Activated naive CD4-positive, alpha-beta T cell treated with anti-CD3 and anti-CD28 coated beads, Interleukin-2, amount 50 U/mL, for 72 hours (primary cell): ENCODE measurements around the gene SHQ1. TPM values are rescaled to one million over a fixed set of nuclear protein-coding genes. Genes with fewer than 3 reads are reported as not detected.
"Not testable (repeated sequence)": the region's sequence is repeated elsewhere in the genome, so short reads cannot be mapped to it uniquely, and the experiment has no call there.

Experiments used
- ATAC-seq, 2 donors: fragments of 150-1000 bp; cut with Tn5 transposase; 2 replicates each; pipeline ENCODE4 v1.10.0; 2021; ENCODE audit warnings: mild to moderate bottlenecking in 2 of 2, moderate library complexity in 2 of 2
- DNase-seq, 2 donors: peaks; one replicate each; pipeline ENCODE4 v3.0.0; 2021 to 2022; ENCODE audit warnings: low spot score in 2 of 2
- H3K27ac Mint-ChIP-seq, 2 donors: one replicate each; pipeline ENCODE4 v1.8.0; 2022; ENCODE audit warnings: mild to moderate bottlenecking in 2 of 2, mixed read lengths in 2 of 2
- H3K36me3 Mint-ChIP-seq, 2 donors: one replicate each; pipeline ENCODE4 v1.8.0; 2022; ENCODE audit warnings: mixed read lengths in 2 of 2
- H3K9me3 Mint-ChIP-seq, 2 donors: one replicate each; pipeline ENCODE4 v1.8.0; 2022; ENCODE audit warnings: mixed read lengths in 2 of 2
- total RNA-seq, 2 donors: library from RNA; stranded (reverse); gene quantifications; one replicate each; pipeline ENCODE4 v1.2.3, GENCODE V29; 2022

Gene SHQ1
- total RNA-seq, 2 donors from 2014 or later, result 25.7 to 34.3 TPM

DNA sequence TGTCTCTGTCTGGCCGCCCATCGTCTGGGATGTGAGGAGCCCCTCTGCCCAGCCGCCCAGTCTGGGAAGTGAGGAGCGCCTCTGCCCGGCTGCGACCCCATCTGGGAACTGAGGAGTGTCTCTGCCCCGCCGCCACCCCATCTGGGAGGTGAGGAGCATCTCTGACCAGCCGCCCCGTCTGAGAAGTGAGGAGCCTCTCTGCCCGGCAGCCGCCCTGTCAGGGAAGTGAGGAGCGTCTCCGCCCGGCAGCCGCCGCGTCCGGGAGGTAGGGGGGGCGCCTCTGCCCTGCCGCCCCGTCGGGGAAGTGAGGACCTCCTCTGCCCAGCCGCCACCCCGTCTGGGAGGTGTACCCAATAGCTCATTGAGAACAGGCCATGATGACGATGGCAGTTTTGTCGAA is 60.0 kb downstream of the SHQ1 start:
- H3K27ac Mint-ChIP-seq, DNase-seq, ATAC-seq, H3K9me3 Mint-ChIP-seq: not testable (repeated sequence)
- peaks cover 16 to 23% of the 10 kb centered on the region in 2 donors for H3K36me3 Mint-ChIP-seq

DNA sequence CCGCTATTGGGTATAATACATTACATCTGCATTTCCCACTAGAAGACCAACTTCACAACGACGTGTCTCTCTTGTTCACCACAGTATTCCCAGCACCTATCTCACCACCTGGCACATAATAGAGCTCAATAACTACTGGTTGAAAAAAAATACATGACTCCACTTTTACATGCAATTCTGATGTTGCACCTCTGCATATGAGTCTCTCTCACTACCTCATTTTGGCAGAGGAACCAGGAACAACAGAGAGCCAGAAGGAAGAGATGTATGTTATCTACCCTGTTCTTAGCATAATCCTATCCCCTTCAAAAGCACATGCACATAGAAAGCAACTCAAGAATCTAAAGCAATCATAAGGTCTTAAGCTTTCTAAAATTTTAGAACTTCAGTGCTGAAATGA is 61.6 kb downstream of the SHQ1 start:
- ATAC-seq (no peak), DNase-seq (no peak)
- no peak overlapping the region for H3K27ac Mint-ChIP-seq
- no peaks in the 10 kb centered on the region for H3K9me3 Mint-ChIP-seq
- H3K36me3 Mint-ChIP-seq, result peaks cover 5 to 15% of the 10 kb centered on the region in 2 donors

DNA sequence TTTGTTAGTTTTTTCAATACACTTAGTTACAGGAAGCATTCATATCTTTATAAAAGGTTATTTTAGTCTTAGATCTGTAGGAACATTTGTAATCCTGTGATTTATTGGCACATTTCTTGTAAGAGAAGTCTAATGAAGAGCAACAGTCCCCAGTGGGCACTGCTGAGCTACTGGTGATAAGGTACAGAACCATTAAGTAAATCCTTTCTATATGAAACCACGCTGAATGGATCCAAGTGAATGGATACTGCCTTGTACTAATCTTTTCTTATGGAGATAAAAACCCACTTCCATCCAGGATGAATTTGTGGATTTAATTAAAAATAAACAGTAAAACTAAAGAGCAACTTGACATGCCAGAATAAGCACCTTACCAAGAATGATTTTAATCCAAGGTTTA is 64.0 kb downstream of the SHQ1 start:
- no peaks in the 10 kb centered on the region for H3K9me3 Mint-ChIP-seq
- ATAC-seq (no peak), DNase-seq (no peak)
- H3K36me3 Mint-ChIP-seq, result peaks cover 0 to 4% of the 10 kb centered on the region in 2 donors
- no peak overlapping the region for H3K27ac Mint-ChIP-seq

- H3K36me3 Mint-ChIP-seq, result peaks cover 0 to 5% of the 10 kb centered on the region in 2 donors
- H3K27ac Mint-ChIP-seq, result no peak overlapping the region
- DNase-seq, result no peak
- H3K9me3 Mint-ChIP-seq, result no peaks in the 10 kb centered on the region
- ATAC-seq, result no peak
Observed at GRCh38 chr3:72782521-72782920, 65.7 kb downstream of the SHQ1 start.

DNA sequence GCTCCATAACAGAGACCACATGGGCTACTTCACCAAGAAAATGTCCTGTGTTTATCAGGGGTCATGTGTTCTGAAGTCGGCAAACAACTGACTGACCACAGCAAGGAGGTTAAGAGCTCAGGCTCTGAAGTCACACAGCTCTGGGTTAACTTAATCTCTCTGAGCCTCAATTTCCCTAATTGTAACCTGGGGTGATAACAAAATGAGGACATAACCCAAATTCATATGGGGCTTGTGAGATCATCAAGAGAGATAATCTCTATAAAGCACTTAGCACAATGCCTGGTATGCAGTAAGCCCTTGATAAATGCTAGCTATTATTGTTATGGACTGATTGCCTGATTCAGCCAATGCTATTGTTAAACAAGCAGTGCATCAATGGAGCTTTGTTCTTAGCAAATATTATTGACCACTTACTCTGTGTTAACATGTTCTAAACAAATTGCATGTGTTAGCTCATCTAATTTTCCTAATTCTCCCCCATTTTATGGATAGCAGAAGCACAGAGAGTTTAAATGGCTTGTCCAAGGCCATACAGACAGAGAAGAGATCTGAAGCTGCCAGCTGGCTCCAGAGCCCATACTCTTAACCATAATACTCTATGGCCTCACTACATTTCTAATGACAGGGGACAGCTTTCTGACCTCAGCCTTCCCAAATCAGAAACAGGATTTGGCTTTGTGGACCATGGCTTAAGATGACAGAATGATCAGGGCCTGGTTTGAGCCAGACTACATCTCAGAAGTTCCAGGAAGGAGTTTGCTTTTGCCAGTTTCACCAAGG is 78.3 kb downstream of the SHQ1 start:
- no peak for ATAC-seq
- Mint-ChIP-seq H3K9me3 (no peaks in the 10 kb centered on the region), H3K36me3 (peaks cover 0 to 4% of the 10 kb centered on the region in 2 donors), H3K27ac (no peak overlapping the region)
- no peak for DNase-seq

- peaks cover 0 to 4% of the 10 kb centered on the region in 2 donors for H3K36me3 Mint-ChIP-seq
- no peaks in the 10 kb centered on the region for H3K9me3 Mint-ChIP-seq
Observed at GRCh38 chr3:72768936-72769335, 79.3 kb downstream of the SHQ1 start.

DNA sequence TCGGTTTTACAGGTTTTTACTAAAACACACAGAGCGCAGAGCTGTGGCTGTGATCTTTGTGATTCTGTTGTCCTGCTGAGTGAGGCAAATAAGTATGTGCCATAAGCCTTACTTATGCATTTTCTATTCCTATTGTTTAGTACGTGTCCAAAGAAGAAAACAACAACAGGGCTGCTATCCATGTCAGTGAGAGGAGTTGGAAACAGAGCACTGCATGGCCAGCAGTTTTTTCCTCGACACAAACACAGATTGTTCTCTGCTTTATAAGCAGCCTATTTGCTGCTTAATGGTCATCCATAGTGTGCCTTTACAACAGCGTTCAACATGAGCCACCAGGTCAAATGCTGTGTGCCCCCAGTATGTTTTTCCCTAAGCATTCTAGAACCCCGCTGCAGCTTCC is 79.8 kb downstream of the SHQ1 start:
- peaks cover 4% of the 10 kb centered on the region in 2 donors for H3K36me3 Mint-ChIP-seq
- no peak for DNase-seq
- no peak for ATAC-seq
- no peak overlapping the region for H3K27ac Mint-ChIP-seq
- H3K9me3 Mint-ChIP-seq, result no peaks in the 10 kb centered on the region

More at GRCh38 chr3:72768936-72769335, 79.3 kb downstream of the SHQ1 start:
- DNase-seq, result no peak
- no peak for ATAC-seq
- H3K27ac Mint-ChIP-seq, result no peak overlapping the region

DNA sequence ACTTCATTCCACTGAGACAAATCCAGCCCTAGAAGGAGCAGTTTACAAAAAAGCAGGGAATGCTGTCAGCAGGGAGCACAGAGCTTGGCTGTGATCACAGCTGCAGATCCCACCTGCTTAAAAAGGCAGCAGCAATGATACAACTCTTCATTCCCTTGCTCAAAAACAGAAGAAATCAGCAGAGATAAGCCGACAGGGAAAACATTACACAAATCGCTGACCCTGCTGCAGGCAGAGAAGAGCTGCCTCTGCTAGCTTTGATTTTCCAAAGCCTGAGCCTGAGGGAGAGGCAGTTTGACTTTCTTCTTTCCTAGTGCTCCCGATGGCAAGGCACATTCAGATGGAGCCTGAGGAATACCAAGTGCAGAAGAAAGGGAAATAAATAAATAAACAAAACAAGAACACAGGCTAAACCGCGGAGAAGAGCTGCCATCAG is 80.2 kb downstream of the SHQ1 start:
- DNase-seq, result no peak
- Mint-ChIP-seq H3K9me3 (no peaks in the 10 kb centered on the region), H3K36me3 (peaks cover 4 to 8% of the 10 kb centered on the region in 2 donors), H3K27ac (no peak overlapping the region)
- ATAC-seq, result no peak

DNA sequence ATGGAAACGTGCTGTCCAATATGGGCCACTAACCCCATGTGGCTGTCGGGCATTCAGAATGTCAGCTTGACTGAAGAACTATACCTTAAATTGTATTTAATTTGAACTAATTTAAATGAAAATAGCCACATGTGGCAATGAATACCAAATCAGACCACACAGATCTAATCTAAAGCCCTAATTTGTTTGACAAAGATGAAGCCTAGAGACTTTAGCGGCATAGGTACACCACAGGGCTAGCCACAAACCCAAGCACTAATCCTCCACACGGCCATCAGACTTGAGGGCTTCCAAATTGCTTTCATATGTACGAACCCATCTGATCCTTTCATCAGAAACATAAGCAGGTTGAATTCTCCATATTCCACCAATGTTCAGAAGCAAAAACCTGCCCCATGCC is 81.4 kb downstream of the SHQ1 start:
- DNase-seq (no peak), ATAC-seq (no peak)
- H3K27ac Mint-ChIP-seq, result no peak overlapping the region
- peaks cover 4 to 14% of the 10 kb centered on the region in 2 donors for H3K36me3 Mint-ChIP-seq
- no peaks in the 10 kb centered on the region for H3K9me3 Mint-ChIP-seq

DNA sequence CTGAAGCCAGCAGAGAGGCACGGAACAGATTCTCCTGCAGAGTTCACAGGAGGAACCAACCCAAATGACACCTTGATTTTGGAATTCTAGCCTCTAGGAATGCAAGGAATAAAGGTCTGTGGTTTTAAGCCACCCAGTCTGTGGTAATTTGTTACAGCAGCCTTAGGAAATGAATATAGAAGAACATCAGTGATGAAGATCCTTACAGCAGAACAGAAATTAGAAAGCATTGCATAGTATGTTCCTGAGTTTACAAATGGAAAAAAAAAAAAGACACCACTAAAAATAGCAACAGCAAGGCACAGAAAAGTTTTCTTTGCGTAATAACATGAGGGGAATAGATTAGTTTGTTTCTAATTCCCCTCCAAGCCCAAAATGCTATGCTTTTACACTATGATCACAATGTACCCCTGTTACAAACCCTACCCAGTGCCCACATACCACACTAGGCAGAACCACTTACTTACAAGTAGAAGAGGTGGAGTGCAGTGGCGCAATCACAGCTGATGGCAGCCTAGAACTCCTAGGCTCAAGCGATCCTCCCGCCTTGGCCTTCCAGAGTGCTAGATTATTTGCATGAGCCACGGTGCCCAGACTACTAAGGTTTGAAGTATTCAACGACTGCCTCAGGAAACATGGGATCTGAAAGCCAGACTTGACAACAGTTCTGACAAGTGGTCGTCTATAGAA is 84.3 kb downstream of the SHQ1 start:
- peaks cover 4 to 19% of the 10 kb centered on the region in 2 donors for H3K36me3 Mint-ChIP-seq
- ATAC-seq, result no peak
- no peak for DNase-seq
- no peaks in the 10 kb centered on the region for H3K9me3 Mint-ChIP-seq
- no peak overlapping the region for H3K27ac Mint-ChIP-seq

DNA sequence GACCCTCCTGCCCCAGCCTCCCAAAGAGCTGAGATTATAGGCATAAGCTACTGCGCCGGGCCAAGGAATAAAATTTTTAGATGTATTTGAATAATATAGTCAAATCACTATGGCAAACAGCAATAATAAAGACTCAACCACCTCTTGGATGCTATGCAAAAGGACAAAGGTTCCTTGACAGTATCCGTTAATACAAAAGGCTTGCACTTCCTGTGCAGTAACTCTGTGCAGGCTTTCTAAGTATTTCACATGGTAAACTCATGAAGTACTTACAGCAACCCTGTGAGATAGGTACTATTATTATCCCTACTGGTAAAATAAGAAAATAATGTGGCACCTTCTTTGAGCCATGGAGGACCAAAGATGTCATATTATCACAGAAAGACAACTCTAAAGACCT is 86.8 kb downstream of the SHQ1 start:
- no peak for ATAC-seq
- no peaks in the 10 kb centered on the region for H3K9me3 Mint-ChIP-seq
- H3K27ac Mint-ChIP-seq, result no peak overlapping the region
- peaks cover 0 to 28% of the 10 kb centered on the region in 2 donors for H3K36me3 Mint-ChIP-seq
- no peak for DNase-seq

DNA sequence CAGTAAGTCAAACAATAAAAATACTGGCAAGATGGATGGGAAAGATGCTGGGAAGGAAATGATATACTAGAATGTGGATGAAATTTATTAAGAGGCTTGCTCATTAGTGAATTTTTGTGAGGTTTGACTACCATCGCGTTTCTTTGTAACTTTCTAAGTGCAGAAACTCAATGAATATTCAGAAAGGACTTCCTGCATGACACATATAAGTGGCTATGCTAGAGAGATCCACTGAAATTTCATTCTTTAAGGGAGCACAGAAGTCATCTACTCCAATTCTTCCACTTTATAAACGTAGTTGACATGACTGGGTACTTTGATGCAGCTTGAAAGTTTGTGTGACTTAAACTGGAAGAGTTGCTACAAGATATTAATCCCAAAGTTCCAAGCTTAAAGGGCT is 88.0 kb downstream of the SHQ1 start:
- Mint-ChIP-seq H3K27ac (no peak overlapping the region), H3K36me3 (peaks cover 0 to 31% of the 10 kb centered on the region in 2 donors), H3K9me3 (no peaks in the 10 kb centered on the region)
- ATAC-seq, result no peak
- no peak for DNase-seq

DNA sequence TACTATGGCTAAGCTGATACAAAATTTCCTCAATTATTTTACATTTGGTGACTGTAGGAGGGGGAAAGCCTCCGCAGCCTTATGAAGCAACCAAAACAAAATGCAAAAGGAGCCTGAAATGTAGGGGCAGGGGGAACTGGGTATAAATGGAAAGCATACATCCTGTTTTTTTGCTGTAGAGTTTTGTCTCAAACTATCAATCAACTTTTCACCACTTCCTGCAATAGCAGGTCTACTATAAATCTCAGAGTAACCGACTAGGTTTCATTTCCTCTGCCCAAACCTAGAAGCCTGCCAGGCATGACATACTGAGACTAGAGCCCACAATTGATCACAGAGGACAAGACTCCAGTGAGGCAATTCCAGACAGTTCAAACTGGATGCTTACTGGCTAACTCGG is 91.3 kb downstream of the SHQ1 start:
- DNase-seq (peak in 1 of 2 donors; percentile 51), ATAC-seq (peak; percentile 97 to 99)
- Mint-ChIP-seq H3K27ac (peak overlapping the region; percentile 77 to 79), H3K9me3 (peaks cover 0 to 3% of the 10 kb centered on the region in 2 donors), H3K36me3 (peaks cover 14 to 41% of the 10 kb centered on the region in 2 donors)

DNA sequence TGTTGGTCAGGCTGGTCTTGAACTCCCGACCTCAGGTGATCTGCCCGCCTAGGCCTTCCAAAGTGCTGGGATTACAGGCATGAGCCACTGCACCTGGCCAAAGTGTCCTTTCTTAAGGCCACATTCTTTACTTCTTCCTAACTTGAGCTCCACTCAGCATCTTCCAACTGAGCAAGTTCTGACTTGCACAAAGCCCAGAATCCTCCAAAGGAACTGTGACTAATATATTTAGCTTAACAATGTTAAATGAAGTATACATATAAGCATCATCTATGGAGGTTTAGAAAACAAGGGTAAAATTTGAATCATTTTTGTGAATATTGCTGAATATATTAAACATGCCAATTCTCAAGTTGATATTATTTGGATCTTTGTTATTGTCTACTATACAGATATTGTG is 93.7 kb downstream of the SHQ1 start:
- Mint-ChIP-seq H3K27ac (peak overlapping the region in 1 of 2 donors; percentile 33), H3K9me3 (peaks cover 0 to 3% of the 10 kb centered on the region in 2 donors), H3K36me3 (peaks cover 14 to 52% of the 10 kb centered on the region in 2 donors)
- no peak for DNase-seq
- ATAC-seq, result no peak

- no peak overlapping the region for H3K27ac Mint-ChIP-seq
- ATAC-seq (no peak), DNase-seq (no peak)
- peaks cover 0 to 3% of the 10 kb centered on the region in 2 donors for H3K9me3 Mint-ChIP-seq
- peaks cover 20 to 48% of the 10 kb centered on the region in 2 donors for H3K36me3 Mint-ChIP-seq
Observed at GRCh38 chr3:72753495-72753894, 94.8 kb downstream of the SHQ1 start.

GRCh38 chr3:72750405-72750965 is 97.8 kb downstream of the SHQ1 start:
- Mint-ChIP-seq H3K36me3 (peaks cover 25 to 47% of the 10 kb centered on the region in 2 donors), H3K9me3 (peaks cover 0 to 3% of the 10 kb centered on the region in 2 donors), H3K27ac (peak overlapping the region in 1 of 2 donors; percentile 22)
- DNase-seq (no peak), ATAC-seq (peak in 1 of 2 donors; percentile 29)

DNA sequence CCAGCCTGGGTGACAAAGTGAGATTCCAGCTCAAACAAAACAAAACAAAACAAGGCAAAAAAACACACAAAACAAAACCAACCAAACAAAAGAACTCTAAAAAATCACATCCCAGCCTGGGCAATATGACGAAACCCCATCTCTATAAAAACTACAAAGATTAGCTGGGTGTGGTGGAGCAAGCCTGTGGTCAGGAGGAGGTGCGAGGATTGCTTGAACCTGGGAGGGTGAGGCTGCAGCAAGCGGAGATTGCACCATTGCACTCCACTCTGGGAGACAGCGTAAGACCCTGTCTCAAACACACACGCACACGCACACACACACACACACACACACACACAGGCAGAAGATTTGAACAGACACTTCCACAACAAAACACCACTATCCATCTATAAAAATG is 99.6 kb downstream of the SHQ1 start:
- Mint-ChIP-seq H3K36me3 (peaks cover 18 to 35% of the 10 kb centered on the region in 2 donors), H3K9me3 (peaks cover 0 to 3% of the 10 kb centered on the region in 2 donors), H3K27ac (peak overlapping the region in 1 of 2 donors; percentile 56)
- DNase-seq, result no peak
- ATAC-seq, result no peak
